ENCODE results near the gene NECTIN4.

- TF ChIP-seq, protein P1, sequence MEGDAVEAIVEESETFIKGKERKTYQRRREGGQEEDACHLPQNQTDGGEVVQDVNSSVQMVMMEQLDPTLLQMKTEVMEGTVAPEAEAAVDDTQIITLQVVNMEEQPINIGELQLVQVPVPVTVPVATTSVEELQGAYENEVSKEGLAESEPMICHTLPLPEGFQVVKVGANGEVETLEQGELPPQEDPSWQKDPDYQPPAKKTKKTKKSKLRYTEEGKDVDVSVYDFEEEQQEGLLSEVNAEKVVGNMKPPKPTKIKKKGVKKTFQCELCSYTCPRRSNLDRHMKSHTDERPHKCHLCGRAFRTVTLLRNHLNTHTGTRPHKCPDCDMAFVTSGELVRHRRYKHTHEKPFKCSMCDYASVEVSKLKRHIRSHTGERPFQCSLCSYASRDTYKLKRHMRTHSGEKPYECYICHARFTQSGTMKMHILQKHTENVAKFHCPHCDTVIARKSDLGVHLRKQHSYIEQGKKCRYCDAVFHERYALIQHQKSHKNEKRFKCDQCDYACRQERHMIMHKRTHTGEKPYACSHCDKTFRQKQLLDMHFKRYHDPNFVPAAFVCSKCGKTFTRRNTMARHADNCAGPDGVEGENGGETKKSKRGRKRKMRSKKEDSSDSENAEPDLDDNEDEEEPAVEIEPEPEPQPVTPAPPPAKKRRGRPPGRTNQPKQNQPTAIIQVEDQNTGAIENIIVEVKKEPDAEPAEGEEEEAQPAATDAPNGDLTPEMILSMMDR (IDR thresholded peaks at IDR 0.05; ENCODE audit: low read depth, low read length) = no peak
- no peak for TF ChIP-seq EZH2phosphoT487 (IDR thresholded peaks at IDR 0.05; ENCODE audit: low read depth)
These were observed 6.7 kb upstream of the NECTIN4 start for GRCh38 chr1:161096015-161096414.

All from OCI-LY3 (cell line).